ENCODE results near the gene RGS13. TPM values are rescaled to one million over a fixed set of nuclear protein-coding genes. Genes with fewer than 3 reads are reported as not detected.

RGS13 gene
- total and polyA plus RNA-seq, 2 donors (not counting 3 experiments of a cell fraction or from before 2014, with no cell fraction given): not detected

- DNase-seq (ENCODE audit: low read depth, low spot score) (no peak), FAIRE-seq (no peak)
- Histone ChIP-seq H3K9me3 (replicated peaks; ENCODE audit: control insufficient read depth, insufficient read depth, low read length) (no peaks in the 10 kb centered on the region), H3K4me3 (replicated peaks in 1 of 3; ENCODE audit: insufficient read depth in 1 of 3, low read depth in 1 of 3, low read length in 3 of 3) (no peak overlapping the region), H3K9ac (replicated peaks; ENCODE audit: extremely low read depth, insufficient read depth, low read length) (no peak overlapping the region), H2AFZ (ENCODE audit: low read depth, low read length) (no peak overlapping the region), H3K27ac (ENCODE audit: insufficient read depth, low read depth, low read length) (no peak overlapping the region), H3K9me1 (replicated peaks; ENCODE audit: control insufficient read depth, extremely low read depth, insufficient read depth, low read length) (no peaks in the 10 kb centered on the region), H3K27me3 (ENCODE audit: control insufficient read depth in 2 of 2, insufficient read depth in 2 of 2, low read length in 2 of 2) (no peaks in the 10 kb centered on the region), H3K79me2 (ENCODE audit: control insufficient read depth, insufficient read depth, low read length) (no peaks in the 10 kb centered on the region), H3K4me1 (ENCODE audit: control insufficient read depth, extremely low read depth, insufficient read depth, low read length) (no peaks in the 10 kb centered on the region), H4K20me1 (replicated peaks; ENCODE audit: control insufficient read depth, extremely low read depth, insufficient read depth, low read length) (no peaks in the 10 kb centered on the region), H3K4me2 (ENCODE audit: insufficient read depth, low read length) (no peak overlapping the region), H3K36me3 (ENCODE audit: control insufficient read depth in 2 of 2, extremely low read depth in 1 of 2, insufficient read depth in 2 of 2, low read length in 2 of 2) (no peaks in the 10 kb centered on the region)
- TF ChIP-seq CTCF (IDR thresholded peaks at IDR 0.05; ENCODE audit: extremely low read depth in 1 of 2, insufficient read depth in 1 of 2, low read depth in 1 of 2, low read length in 2 of 2): no peak
- TF ChIP-seq EZH2 (IDR thresholded peaks at IDR 0.05; ENCODE audit: borderline replicate concordance, low read depth, low read length, severe bottlenecking): no peak
- TF ChIP-seq JUN (IDR thresholded peaks at IDR 0.05; ENCODE audit: borderline replicate concordance, insufficient read depth, insufficient read length, low read depth): no peak
- TF ChIP-seq FOS (IDR thresholded peaks at IDR 0.05; ENCODE audit: borderline replicate concordance, insufficient read depth, low read length): no peak
- TF ChIP-seq MYC (IDR thresholded peaks at IDR 0.05; ENCODE audit: low read depth, low read length): no peak
- TF ChIP-seq GATA2 (IDR thresholded peaks at IDR 0.05; ENCODE audit: insufficient read depth, insufficient read length, low read depth, low read length): no peak
- TF ChIP-seq POLR2A (IDR thresholded peaks at IDR 0.05; ENCODE audit: low read depth, low read length): no peak
- no peak for TF ChIP-seq POLR2AphosphoS5 (IDR thresholded peaks at IDR 0.05; ENCODE audit: insufficient read depth, low read depth, low read length)
- ChIA-PET POLR2A (no interaction called here), CTCF (interaction anchor here (1.1 to 1.6 kb wide), 4 partner anchors 16 to 151 kb away, joined by 3 to 4 read pairs (median 3); no protein-coding TSS in a partner anchor)
- intact Hi-C loops (cut with micrococcal nuclease): no loop called here
- dilution Hi-C loops (cut with MboI; ENCODE audit: extremely low pct_ligation_motif_present, low sequenced_read_pairs): no loop called here
- no TSS peak for BruUV-seq (replicated peaks)
These were observed 7.4 kb upstream of the RGS13 start for GRCh38 chr1:192628396-192629057.

All from endothelial cell of umbilical vein (primary cell).